Upper lobe of right lung (tissue), 1 donor: Measurements from ENCODE around the gene KAT8. TPM values are rescaled to one million over a fixed set of nuclear protein-coding genes. Genes with fewer than 3 reads are reported as not detected.

Experiments used
- ATAC-seq: fragments of 200-7000 bp; cut with Tn5 transposase; one replicate; pipeline ENCODE4 v1.9.1; 2020; ENCODE audit warnings: mild to moderate bottlenecking, moderate library complexity
- DNase-seq: peaks from one replicate; pipeline ENCODE4 v3.0.0-alpha.2; 2020
- H3K27ac ChIP-seq: fragments of 200-600 bp; one replicate; pipeline ENCODE4 v1.8.0; 2022
- H3K27me3 ChIP-seq: fragments of 200-600 bp; one replicate; pipeline ENCODE4 v1.8.0; 2022; ENCODE audit warnings: mild to moderate bottlenecking
- H3K36me3 ChIP-seq: fragments of 200-600 bp; one replicate; pipeline ENCODE4 v1.8.0; 2022
- H3K4me1 ChIP-seq: fragments of 200-600 bp; one replicate; pipeline ENCODE4 v1.8.0; 2022
- H3K4me3 ChIP-seq: fragments of 200-600 bp; one replicate; pipeline ENCODE4 v1.8.0; 2022; ENCODE audit warnings: mild to moderate bottlenecking
- H3K9me3 ChIP-seq: fragments of 200-600 bp; one replicate; pipeline ENCODE4 v1.8.0; 2022
- intact Hi-C: fragments of 100-400 bp; cut with DNase I; formaldehyde crosslinking; loops from one replicate; pipeline ENCODE4 v1.11.0; 2022
- total RNA-seq: library from RNA; stranded (reverse); fragmentation: NEBNext Ultra II Directional; extraction: Animal tissue kit (Norgen Biotek cat#: 25700); gene quantifications from one replicate; pipeline ENCODE4 v1.2.1, GENCODE V29; 2021
- TF ChIP-seq, protein P1 (sequence below): fragments of 200-600 bp; IDR thresholded peaks from one replicate; pipeline ENCODE4 v1.8.0; 2022; ENCODE audit warnings: antibody characterized with exemption
- donor health status: DM: no; HTN: yes; CAD: no; lungs with severe emphysema.

KAT8 gene
- total RNA-seq, 1 donor from 2014 or later = 80.4 TPM

DNA sequence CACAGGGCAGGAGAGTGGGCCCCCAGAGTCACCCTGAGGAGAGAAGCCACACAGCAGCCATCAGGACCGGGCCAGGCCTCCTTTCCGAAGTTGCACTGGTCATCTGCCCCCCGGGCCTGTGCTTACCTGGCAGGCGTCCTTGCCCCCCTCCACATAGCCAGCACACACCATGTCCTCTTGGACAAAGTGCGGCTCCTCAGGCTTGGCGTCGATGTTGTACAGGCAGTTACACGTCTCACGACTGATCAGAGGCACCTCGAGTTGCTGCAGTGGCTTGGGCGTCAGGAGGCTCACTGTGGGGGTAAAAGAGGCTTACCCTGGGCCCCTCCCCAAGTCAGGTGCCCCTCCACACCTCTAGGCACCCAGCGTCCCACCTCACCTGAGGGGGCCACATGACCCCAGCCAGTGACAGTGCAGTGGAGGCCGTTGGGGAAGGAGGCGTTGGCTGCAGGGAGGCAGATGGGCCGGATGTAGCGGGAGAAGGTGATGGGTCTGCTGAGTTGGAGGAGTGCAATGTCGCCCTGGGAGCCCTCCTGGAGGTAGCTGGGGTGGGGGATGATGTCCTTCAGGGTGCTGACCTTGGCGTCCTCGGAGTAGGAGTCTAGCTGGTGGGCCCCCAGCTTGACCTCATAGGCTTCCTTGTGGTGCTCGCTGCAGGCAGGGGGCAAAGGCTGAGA, 15.0 kb downstream of the KAT8 start:
- Histone ChIP-seq H3K4me1 (peaks cover 42% of the 10 kb centered on the region), H3K9me3 (no peaks in the 10 kb centered on the region), H3K4me3 (no peak overlapping the region), H3K27me3 (no peaks in the 10 kb centered on the region), H3K27ac (no peak overlapping the region), H3K36me3 (peaks cover 34% of the 10 kb centered on the region)
- intact Hi-C loops = no loop called here
- TF ChIP-seq, protein P1, sequence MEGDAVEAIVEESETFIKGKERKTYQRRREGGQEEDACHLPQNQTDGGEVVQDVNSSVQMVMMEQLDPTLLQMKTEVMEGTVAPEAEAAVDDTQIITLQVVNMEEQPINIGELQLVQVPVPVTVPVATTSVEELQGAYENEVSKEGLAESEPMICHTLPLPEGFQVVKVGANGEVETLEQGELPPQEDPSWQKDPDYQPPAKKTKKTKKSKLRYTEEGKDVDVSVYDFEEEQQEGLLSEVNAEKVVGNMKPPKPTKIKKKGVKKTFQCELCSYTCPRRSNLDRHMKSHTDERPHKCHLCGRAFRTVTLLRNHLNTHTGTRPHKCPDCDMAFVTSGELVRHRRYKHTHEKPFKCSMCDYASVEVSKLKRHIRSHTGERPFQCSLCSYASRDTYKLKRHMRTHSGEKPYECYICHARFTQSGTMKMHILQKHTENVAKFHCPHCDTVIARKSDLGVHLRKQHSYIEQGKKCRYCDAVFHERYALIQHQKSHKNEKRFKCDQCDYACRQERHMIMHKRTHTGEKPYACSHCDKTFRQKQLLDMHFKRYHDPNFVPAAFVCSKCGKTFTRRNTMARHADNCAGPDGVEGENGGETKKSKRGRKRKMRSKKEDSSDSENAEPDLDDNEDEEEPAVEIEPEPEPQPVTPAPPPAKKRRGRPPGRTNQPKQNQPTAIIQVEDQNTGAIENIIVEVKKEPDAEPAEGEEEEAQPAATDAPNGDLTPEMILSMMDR = no peak
- ATAC-seq = no peak
- DNase-seq = no peak

DNA sequence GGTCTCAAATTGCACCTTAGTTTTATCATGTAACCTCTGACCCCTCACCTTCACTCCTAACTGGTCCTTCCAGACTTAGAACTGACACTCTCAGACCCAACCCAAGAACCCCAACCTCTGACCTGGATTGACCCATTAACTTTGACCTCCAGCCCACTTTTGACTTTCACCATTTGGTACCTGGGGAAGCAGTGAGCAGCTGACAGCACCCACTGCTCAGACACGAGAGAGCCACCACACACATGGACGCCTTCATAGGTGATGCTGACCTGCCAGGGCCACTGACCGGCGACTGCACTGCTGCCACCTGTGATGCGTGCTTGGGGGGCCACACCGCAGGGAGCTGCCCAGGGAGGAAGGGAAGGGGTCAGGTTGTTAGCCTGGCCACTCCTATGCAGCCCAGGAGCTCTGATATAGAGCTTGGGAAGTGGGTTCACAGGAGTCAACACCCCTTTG, 15.6 kb downstream of the KAT8 start:
- DNase-seq (no peak), ATAC-seq (no peak)
- no peaks in the 10 kb centered on the region for H3K9me3 ChIP-seq
- peaks cover 36% of the 10 kb centered on the region for H3K4me1 ChIP-seq
- TF ChIP-seq, protein P1 = no peak
- peak overlapping the region; percentile 58 for H3K4me3 ChIP-seq
- H3K27me3 ChIP-seq = no peaks in the 10 kb centered on the region
- H3K27ac ChIP-seq = peak overlapping the region; percentile 17
- H3K36me3 ChIP-seq = peaks cover 28% of the 10 kb centered on the region
- intact Hi-C loops = no loop called here

GRCh38 chr16:31134091-31134571, 16.7 kb downstream of the KAT8 start:
- Histone ChIP-seq H3K4me1 (peaks cover 30% of the 10 kb centered on the region), H3K36me3 (peaks cover 21% of the 10 kb centered on the region), H3K27me3 (no peaks in the 10 kb centered on the region), H3K27ac (no peak overlapping the region), H3K9me3 (no peaks in the 10 kb centered on the region), H3K4me3 (peak overlapping the region; percentile 58)
- intact Hi-C loops = no loop called here
- no peak for DNase-seq
- TF ChIP-seq, protein P1 = no peak
- no peak for ATAC-seq

GRCh38 chr16:31134625-31135534, 17.4 kb downstream of the KAT8 start:
- TF ChIP-seq, protein P1 = no peak
- Histone ChIP-seq H3K4me3 (peak overlapping the region; percentile 58), H3K27ac (peak overlapping the region; percentile 81), H3K4me1 (peaks cover 25% of the 10 kb centered on the region), H3K9me3 (no peaks in the 10 kb centered on the region), H3K27me3 (no peaks in the 10 kb centered on the region), H3K36me3 (peaks cover 13% of the 10 kb centered on the region)
- ATAC-seq = peak; percentile 37
- DNase-seq = peak; percentile 88
- intact Hi-C loops = no loop called here

DNA sequence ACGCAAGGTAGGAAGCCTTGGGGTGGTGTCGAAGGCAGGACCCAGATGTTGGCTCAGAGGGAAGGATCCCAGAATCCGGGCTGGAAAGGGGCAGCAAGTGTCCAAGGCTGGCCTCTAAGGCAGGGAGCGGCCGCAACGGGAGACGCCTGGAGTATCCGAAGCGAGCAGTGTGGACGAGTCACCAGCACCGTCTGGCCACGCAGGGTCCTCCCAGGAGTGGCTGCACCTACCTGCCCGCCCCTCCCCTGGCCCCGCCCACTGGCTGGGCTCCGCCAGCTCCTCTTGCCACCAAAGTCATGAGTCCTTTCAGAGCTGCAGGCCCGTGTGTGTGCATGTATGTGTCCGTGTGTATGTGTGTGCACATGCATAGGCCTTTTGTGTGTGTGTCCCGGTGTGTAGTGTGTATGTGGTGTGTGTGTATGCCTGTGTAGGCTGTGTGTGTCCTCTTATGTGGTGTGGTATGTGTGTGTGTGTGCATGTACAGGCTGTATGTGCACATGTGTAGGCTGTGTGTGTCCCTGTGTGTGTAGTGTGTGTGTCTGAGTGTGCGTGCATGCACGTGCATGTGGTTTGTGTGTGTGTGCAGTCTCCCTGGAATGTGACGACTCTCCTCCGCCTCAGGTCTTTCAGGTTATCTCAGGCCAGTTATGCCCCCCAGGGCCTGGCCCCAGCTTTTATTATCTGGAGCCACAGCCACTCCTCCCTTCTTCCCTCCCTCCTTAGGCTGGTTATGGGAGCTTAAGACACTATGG, 18.2 kb downstream of the KAT8 start, which contains the start of gene PRSS8:
Gene PRSS8, minus strand, starts transcription at position 193 of the 752 bp plus-strand sequence. CDS start 229 bp downstream, outside the sequence.
- Histone ChIP-seq H3K4me3 (peak within 1 kb of the TSS; percentile 58), H3K27ac (peak within 1 kb of the TSS; percentile 81), H3K4me1 (peaks cover 16% of the 10 kb centered on the region), H3K9me3 (no peaks in the 10 kb centered on the region), H3K27me3 (no peaks in the 10 kb centered on the region), H3K36me3 (peaks cover 13% of the 10 kb centered on the region)
- ATAC-seq = peak; percentile 71
- peak; percentile 95 for DNase-seq
- TF ChIP-seq, protein P1 = no peak
- intact Hi-C loops = no loop called here
